HepG2 (cell line): ENCODE measurements around the gene ZCCHC24. TPM values are rescaled to one million over a fixed set of nuclear protein-coding genes. Genes with fewer than 3 reads are reported as not detected.

ENCODE experiments used
- AHDC1 ChIP-seq: sonication (generic); formaldehyde crosslinking; IDR thresholded peaks from 2 replicates; pipeline ENCODE4 v1.5.1; 2020; ENCODE audit warnings: mild to moderate bottlenecking, missing genetic modification reagents, borderline replicate concordance
- ARID2 ChIP-seq: sonication (generic); formaldehyde crosslinking; IDR thresholded peaks from 2 replicates; pipeline ENCODE4 v1.8.1; 2022; ENCODE audit warnings: mild to moderate bottlenecking, missing genetic modification reagents, borderline replicate concordance
- EEA1 ChIP-seq: sonication (generic); formaldehyde crosslinking; IDR thresholded peaks from 2 replicates; pipeline ENCODE4 v1.5.1; 2020; ENCODE audit warnings: mild to moderate bottlenecking, missing genetic modification reagents, borderline replicate concordance
- FOSL2 ChIP-seq: sonication (generic); formaldehyde crosslinking; IDR thresholded peaks from 2 replicates; pipeline ENCODE4 v1.4.0; 2020; ENCODE audit warnings: missing genetic modification reagents
- GABPB1 ChIP-seq: IDR thresholded peaks from 2 replicates; pipeline ENCODE4 v1.6.1; 2016; ENCODE audit warnings: mild to moderate bottlenecking, missing genetic modification reagents, moderate library complexity, missing compliant biosample characterization
- GATAD2A ChIP-seq: IDR thresholded peaks from 2 replicates; pipeline ENCODE4 v1.6.1; 2016
- GFI1 ChIP-seq: sonication (generic); formaldehyde crosslinking; IDR thresholded peaks from 2 replicates; pipeline ENCODE4 v1.5.0; 2020; ENCODE audit warnings: missing genetic modification reagents, mild to moderate bottlenecking, borderline replicate concordance
- HOXA7 ChIP-seq: sonication (generic); formaldehyde crosslinking; IDR thresholded peaks from 2 replicates; pipeline ENCODE4 v1.8.1; 2022; ENCODE audit warnings: mild to moderate bottlenecking, missing genetic modification reagents, moderate library complexity
- JARID2 ChIP-seq: sonication (generic); formaldehyde crosslinking; IDR thresholded peaks from 2 replicates; pipeline ENCODE4 v1.8.1; 2023; ENCODE audit warnings: missing genetic modification reagents, inconsistent platforms; ENCODE audit not compliant: insufficient replicate concordance
- KDM1A ChIP-seq: IDR thresholded peaks from 2 replicates; pipeline ENCODE4 v1.6.1; 2016; ENCODE audit warnings: missing compliant biosample characterization
- MAFF ChIP-seq: IDR thresholded peaks from 2 replicates; pipeline ENCODE4 v1.6.1; 2011; ENCODE audit warnings: low read depth, low read length, improper control_type of control experiment
- MYNN ChIP-seq: sonication (generic); formaldehyde crosslinking; IDR thresholded peaks from 2 replicates; pipeline ENCODE4 v1.4.0; 2020; ENCODE audit warnings: mild to moderate bottlenecking, low read depth, missing genetic modification reagents
- NFIB ChIP-seq: sonication (generic); formaldehyde crosslinking; IDR thresholded peaks from 2 replicates; pipeline ENCODE4 v1.9.0; 2021; ENCODE audit warnings: missing genetic modification reagents, mild to moderate bottlenecking, borderline replicate concordance
- PRPF4 ChIP-seq: fragments of 200-400 bp; formaldehyde crosslinking; IDR thresholded peaks from 2 replicates; pipeline ENCODE4 v1.6.1; 2016; ENCODE audit warnings: low read length, low read depth; ENCODE audit not compliant: poor library complexity, severe bottlenecking
- RFXANK ChIP-seq: IDR thresholded peaks from 2 replicates; pipeline ENCODE4 v1.6.1; 2016
- SAP130 ChIP-seq: IDR thresholded peaks from 2 replicates; pipeline ENCODE4 v1.6.1; 2016; ENCODE audit warnings: low read depth
- SMAD1 ChIP-seq: sonication (generic); formaldehyde crosslinking; IDR thresholded peaks from 2 replicates; pipeline ENCODE4 v1.4.0; 2020; ENCODE audit warnings: missing genetic modification reagents, low read depth, mild to moderate bottlenecking, borderline replicate concordance
- SOX5 ChIP-seq: IDR thresholded peaks from 2 replicates; pipeline ENCODE4 v1.6.1; 2016; ENCODE audit warnings: borderline replicate concordance
- SRSF9 ChIP-seq: fragments of 200-400 bp; formaldehyde crosslinking; IDR thresholded peaks from 2 replicates; pipeline ENCODE4 v1.6.1; 2018; ENCODE audit warnings: borderline replicate concordance, mild to moderate bottlenecking, low read depth, low read length; ENCODE audit not compliant: insufficient read depth, poor library complexity, severe bottlenecking
- TCF7L2 ChIP-seq: IDR thresholded peaks from 2 replicates; pipeline ENCODE4 v1.6.1; 2011; ENCODE audit warnings: mild to moderate bottlenecking, low read depth, low read length, moderate library complexity
- YY1 ChIP-seq: IDR thresholded peaks from 2 replicates; pipeline ENCODE4 v1.6.1; 2011; ENCODE audit warnings: low read length, low read depth, moderate library complexity, mild to moderate bottlenecking; ENCODE audit not compliant: insufficient read depth, insufficient replicate concordance
- ZBTB3 ChIP-seq: sonication (generic); formaldehyde crosslinking; IDR thresholded peaks from 2 replicates; pipeline ENCODE4 v1.4.0; 2020; ENCODE audit warnings: low read depth, mild to moderate bottlenecking, moderate library complexity, missing genetic modification reagents, borderline replicate concordance
- ZNF12 ChIP-seq: sonication (generic); formaldehyde crosslinking; IDR thresholded peaks from 2 replicates; pipeline ENCODE4 v1.5.0; 2020; ENCODE audit warnings: missing genetic modification reagents
- ZNF317 ChIP-seq: sonication (generic); formaldehyde crosslinking; IDR thresholded peaks from 2 replicates; pipeline ENCODE4 v1.5.0; 2020; ENCODE audit warnings: mild to moderate bottlenecking, missing genetic modification reagents
- ZNF446 ChIP-seq: sonication (generic); formaldehyde crosslinking; IDR thresholded peaks from 2 replicates; pipeline ENCODE4 v1.5.0; 2020; ENCODE audit warnings: mild to moderate bottlenecking, missing genetic modification reagents
- ZNF772 ChIP-seq: sonication (generic); formaldehyde crosslinking; IDR thresholded peaks from 2 replicates; pipeline ENCODE4 v1.5.0; 2020; ENCODE audit warnings: mild to moderate bottlenecking, missing genetic modification reagents
- polyA plus RNA-seq, 8 experiments: library from polyadenylated mRNA; depleted of rRNA in 3 of 8; stranded (reverse) in 7 of 8; unstranded in 1 of 8; fragments of >200 nt; fragmentation: Illumina TruSeq in 4 of 8; extraction: Trizol in 4 of 8; gene quantifications; 2 replicates each; pipeline versions ENCODE4 v1.2.1 to v1.2.3, GENCODE V29; 2011 to 2016; ENCODE audit warnings: low read depth in 4 of 8, missing spikeins in 1 of 8, mixed read lengths in 1 of 8; ENCODE audit not compliant: insufficient read depth in 1 of 8
- total RNA-seq, 5 experiments: library from RNA; depleted of rRNA; stranded (reverse); fragments of >200 nt; fragmentation: Illumina TruSeq; extraction: Trizol; gene quantifications; 2 replicates each; pipeline ENCODE4 v1.2.3, GENCODE V29; 2016; ENCODE audit warnings: low read depth in 1 of 5
- TF ChIP-seq, protein P1 (sequence below): conservative IDR thresholded peaks from 2 replicates; pipeline ENCODE4 v1.6.1; 2018; ENCODE audit warnings: missing genetic modification reagents

ZCCHC24 gene
- total and polyA plus RNA-seq, 2 of the 13 experiments (the other 11 are each of a cell fraction or from before 2014, with no cell fraction given), result 3.1 to 7.9 TPM

- TF ChIP-seq NFIB (CRISPR knock-in tag), result no peak
- TF ChIP-seq ZNF446 (CRISPR knock-in tag), result no peak
- no peak for TF ChIP-seq SMAD1
- no peak for TF ChIP-seq EEA1 (CRISPR knock-in tag)
- no peak for TF ChIP-seq PRPF4
- no peak for TF ChIP-seq GFI1 (CRISPR knock-in tag)
- TF ChIP-seq FOSL2 (CRISPR knock-in tag), result peak; percentile 41; the same call in 1 of the 2 replicates
- TF ChIP-seq AHDC1 (CRISPR knock-in tag), result 0 out of 2 replicates have a peak, but pooled peaks have one; percentile 23
- 0 out of 2 replicates have a peak, but pooled peaks have one; percentile 17 for TF ChIP-seq GATAD2A
- TF ChIP-seq SRSF9, result no peak
- no peak for TF ChIP-seq MYNN (CRISPR knock-in tag)
- no peak for TF ChIP-seq SOX5 (CRISPR knock-in tag)
- TF ChIP-seq ZNF12, result no peak
- no peak for TF ChIP-seq KDM1A (CRISPR knock-in tag)
- no peak for TF ChIP-seq ZBTB3 (CRISPR knock-in tag)
- peak; percentile 76 for TF ChIP-seq ZNF772 (CRISPR knock-in tag)
- TF ChIP-seq ZNF317 (CRISPR knock-in tag), result no peak
- TF ChIP-seq RFXANK (CRISPR knock-in tag), result no peak
- no peak for TF ChIP-seq TCF7L2
- peak; percentile 72 for TF ChIP-seq SAP130 (CRISPR knock-in tag)
- TF ChIP-seq ARID2 (CRISPR knock-in tag), result no peak
- TF ChIP-seq YY1, result no peak
- TF ChIP-seq HOXA7 (CRISPR knock-in tag), result no peak
- TF ChIP-seq GABPB1, result no peak
- no peak for TF ChIP-seq MAFF
- TF ChIP-seq JARID2 (CRISPR knock-in tag), result no peak
- TF ChIP-seq, protein P1, sequence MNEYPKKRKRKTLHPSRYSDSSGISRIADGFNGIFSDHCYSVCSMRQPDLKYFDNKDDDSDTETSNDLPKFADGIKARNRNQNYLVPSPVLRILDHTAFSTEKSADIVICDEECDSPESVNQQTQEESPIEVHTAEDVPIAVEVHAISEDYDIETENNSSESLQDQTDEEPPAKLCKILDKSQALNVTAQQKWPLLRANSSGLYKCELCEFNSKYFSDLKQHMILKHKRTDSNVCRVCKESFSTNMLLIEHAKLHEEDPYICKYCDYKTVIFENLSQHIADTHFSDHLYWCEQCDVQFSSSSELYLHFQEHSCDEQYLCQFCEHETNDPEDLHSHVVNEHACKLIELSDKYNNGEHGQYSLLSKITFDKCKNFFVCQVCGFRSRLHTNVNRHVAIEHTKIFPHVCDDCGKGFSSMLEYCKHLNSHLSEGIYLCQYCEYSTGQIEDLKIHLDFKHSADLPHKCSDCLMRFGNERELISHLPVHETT (CRISPR knock-in tag), result no peak
Observed at GRCh38 chr10:79381804-79382221, 63.6 kb downstream of the ZCCHC24 start (continued).
